Superior temporal gyrus (tissue), 1 donor: ENCODE measurements around the gene ALK.
A peak's percentile ranks its signal among the peaks of the same experiment; 100 is the strongest.
"Not testable (repeated sequence)": the region's sequence is repeated elsewhere in the genome, so short reads cannot be mapped to it uniquely, and the experiment has no call there.

Source experiments
- DNase-seq: peaks from one replicate; pipeline ENCODE4 v3.0.0-alpha.2; 2016; ENCODE audit errors: extremely low spot score

The ALK gene

DNA sequence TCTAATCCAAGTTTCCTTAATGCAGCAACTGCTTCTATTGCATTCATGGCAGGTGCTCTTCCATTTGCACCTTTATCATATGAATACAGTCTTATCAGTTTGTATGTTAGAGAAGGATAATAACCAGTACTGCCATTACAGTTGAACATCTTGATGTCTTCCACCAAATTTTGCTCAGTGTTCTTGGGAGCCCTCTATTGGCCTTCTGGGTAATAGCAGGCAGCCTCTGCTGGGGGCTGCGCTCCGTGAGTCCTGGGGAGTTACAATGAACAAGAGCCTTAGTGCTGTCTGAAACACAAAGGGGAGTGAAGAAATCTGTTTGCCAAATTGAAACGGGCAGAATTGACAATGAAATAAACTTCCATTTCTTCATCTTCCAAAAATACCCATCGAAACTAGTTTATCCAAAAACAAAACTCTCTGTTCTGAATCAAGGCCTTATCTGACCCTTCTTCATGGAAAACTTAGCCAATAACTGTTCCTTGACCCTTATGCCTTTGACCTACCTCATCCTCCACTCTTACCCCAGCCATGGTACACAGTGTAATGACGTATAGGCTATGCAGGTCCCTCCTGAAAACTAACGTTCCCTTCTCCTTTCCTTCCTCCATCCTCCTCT is 79.9 kb downstream of the ALK start:
- peak; percentile 74 for DNase-seq

DNA sequence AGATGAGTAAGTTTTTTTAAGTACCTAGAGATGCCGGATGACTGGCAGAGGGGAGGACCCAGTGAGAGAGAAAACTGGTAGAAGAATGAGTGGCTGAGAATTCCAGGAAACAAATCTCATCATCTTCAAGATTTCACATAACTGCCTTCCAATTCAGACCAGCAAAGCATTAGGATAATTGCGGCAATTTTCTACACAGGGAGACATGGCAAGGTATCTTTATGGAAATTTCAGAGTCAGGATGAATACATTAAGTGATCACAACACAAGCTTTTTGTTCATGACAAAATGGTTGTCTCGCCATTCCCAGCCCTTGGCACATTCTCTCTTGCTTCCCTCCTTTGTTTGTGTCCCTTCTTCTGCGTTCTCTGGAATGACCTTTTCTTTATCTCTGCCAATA is 82.1 kb downstream of the ALK start:
- DNase-seq, result no peak

DNA sequence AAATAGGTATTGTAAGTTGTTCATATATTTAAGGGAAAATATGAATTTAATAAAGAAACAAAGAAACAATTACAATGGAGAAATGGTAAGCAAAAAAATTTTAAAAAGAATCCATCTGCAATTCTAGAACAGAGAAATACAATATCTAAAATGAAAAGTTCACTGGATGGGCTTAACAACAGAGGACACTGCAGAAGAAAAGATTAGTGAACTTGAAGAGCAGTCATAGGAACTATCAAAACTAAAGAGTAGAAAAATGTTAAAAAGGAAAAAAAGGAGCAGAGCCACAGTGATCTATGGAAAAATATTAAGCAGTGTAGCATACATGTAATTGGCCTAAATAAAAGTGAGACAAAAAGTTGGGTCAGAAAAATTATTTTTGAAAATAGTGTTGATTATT is 83.5 kb downstream of the ALK start:
- no peak for DNase-seq

DNA sequence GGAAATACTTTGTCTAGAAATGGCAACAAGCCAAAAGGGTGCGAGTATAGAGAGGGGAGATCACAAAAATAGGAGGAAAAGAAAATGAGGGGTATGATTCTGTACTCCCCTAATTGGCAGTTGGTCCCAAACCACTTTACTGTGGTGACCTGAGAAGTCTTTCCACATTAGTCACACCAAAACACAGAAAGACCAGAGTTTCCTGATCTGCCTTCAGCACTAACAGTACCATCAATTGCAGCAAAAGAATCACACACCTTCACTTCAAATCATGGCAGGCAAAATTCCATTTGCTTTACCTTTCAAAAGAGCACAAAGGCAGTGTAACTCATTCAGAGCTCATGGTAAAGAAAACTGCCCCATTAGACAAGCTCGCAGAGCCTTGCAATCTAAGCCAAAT is 86.8 kb downstream of the ALK start:
- DNase-seq, result no peak

DNA sequence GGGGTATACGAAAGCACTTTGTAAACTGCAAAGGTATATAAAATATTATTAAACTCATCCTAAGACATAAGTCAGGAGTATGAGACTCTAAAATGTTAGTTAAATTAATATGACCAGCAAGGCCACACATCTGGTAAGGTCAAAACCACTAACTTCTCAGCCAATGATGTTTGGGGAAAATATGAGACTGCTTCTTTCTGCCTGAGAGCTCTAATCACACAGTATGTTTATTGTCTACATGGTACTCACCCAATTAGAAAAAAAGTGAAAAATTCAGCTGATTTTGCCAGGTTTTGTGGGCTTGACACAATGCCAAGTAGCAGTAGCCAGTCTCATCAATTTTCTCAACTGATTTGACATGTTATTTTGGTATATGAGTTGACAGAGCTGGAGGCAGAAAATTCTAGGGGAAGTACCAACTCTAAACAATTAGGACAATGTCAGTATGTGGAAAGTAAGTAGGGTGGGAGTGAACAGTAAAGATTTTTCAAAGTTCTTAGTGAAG is 87.3 kb downstream of the ALK start:
- DNase-seq, result no peak

DNA sequence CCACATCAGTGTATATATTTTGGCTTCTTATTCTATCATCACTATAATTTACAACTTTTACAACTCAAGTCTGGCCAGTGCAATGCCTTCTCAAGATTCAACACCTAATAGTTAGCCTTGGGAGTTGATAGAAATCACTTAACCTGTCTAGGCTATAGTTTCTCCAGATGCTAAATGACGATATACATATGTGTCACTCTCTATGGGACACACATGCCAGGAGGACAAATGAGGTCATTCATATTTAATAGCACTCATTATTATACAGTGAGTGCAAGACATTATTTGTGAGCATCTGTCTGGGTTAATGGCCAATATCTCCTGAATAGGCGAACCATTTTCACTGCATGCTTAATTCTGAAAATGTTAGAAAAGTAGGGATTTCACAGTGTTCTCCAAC is 89.8 kb downstream of the ALK start:
- DNase-seq, result no peak

DNA sequence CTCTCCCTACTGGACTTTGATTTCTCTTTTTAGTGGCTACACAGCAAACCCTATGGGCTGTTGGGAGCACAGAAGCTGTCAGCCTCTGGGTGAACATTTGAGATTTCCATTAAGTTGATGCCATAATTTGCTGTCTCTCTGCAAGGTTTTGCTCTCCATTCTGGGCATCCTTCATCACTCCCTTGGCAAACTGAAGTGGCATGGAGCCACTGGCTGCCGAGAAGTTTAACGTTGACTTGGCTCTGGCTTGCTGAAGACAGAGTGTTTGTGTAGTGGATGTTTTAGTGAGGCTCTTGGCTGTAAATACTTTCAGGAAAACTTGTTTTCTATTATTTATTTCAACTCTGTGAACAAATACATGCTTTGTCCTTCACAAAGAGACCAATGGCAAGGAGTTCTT is 91.5 kb downstream of the ALK start:
- peak; percentile 30 for DNase-seq

DNA sequence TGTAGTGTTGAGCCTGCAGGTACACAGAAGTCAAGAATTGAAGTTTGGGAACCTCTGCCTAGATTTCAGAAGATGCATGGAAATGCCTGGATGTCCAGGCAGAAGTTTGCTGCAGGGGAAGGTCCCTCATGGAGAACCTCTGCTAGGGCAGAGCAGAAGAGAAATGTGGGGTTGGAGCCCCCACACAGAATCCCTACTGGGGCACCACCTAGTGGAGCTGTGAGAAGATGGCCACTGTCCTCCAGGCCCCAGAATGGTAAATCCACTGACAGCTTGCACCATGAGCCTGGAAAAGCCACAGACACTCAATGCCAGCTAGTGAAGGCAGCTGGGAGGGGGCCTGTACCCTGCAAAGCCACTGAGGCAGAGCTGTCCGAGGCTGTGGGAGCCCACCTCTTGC is 97.2 kb downstream of the ALK start:
- not testable (repeated sequence) for DNase-seq

DNA sequence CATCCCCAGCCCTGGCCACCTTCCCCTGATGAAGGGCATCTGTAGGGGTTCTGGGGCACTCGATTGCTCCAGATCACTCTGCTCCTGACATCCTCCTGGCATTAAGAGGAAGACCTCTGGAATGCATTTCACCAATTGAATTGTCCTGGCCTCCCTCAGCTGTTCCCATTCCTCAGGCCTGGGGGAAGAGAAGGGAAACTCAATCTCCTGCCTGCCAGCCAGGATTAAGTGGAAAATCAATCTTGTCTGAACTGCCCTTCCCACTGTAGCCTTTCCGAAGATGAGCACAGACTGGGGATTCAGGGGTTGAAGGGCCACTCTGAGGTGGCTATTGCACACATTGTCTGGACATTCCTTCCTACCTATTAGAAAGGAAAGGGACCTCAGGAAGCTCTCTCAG is 99.8 kb downstream of the ALK start:
- DNase-seq, result no peak

DNA sequence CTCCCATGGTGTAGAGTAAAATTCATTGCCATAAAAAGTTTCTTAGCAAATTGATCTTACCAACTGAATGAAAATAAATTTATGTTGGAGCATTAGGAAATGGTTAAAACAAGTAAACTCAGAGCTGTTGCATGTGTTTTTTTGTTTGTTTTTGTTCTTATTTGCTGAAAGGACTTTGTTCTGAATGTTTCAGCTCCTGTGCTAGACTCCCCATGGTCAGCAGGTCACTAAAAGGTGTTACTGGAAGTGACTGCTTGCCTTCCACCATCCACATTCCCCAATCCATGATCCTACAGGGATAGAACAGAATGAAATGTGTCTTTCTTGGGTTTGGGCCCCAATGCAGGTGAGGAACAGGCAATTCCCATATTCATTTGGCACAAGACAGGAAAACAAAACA is 101.8 kb downstream of the ALK start:
- no peak for DNase-seq

DNA sequence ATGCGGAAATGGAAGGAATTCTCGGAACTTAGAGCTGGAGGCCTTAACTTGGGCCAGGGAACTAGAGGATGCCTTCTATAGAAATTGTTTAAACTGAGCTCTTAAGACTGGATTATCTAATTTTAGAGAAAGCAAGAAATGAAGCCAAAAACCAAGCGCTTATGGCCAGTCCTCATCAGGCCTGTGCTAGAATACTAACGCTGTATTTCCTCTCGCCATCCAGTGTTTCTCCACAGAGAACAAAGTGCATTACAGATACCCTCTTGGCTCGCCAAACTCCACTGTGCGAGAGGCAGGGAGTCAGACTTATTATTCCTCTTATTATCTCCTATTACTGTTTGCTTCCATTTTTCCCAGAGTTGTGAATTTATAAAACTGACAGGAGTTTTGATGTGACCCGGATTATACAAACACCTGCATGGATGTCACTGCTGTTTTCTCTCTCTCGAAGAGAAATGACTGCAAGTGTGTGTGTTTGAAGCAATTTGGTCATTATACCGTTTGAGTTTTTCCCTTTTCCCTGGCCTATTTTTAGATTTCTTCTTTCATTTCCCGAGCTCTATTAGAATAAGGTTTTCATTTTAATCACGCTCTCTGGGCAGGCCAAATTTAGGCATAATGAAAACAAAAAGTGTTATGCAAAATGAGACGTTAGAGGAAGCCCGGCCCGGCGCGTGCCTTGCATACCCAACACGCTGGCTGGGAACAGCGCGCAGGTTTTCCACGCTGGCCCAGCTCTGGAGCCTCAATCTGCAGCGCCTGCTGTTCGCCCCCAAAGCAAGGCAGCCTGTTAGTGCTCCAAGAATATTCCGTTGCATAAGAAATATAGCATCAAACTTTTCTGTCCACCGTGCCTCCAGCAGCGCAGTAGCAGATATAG is 103.3 kb downstream of the ALK start:
- peak; percentile 71 for DNase-seq

DNA sequence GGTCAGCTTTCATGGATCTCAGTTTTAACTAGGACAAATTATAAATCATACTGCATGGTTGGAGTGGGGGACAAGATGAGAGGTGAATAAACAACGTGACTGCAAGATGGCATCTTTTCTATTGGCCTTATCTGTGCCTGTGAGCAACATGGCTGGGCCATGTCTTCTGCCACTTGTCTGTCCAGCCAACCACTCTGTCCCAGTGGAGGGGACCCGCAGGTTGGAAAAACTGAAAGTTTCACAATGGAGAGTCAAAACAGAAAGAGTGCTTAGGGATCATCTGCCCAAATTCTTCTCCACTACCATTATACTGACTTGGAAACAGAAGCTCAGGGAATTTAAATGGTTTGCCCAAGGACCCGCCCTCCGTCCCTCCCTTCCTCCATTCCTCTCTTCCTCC is 104.1 kb downstream of the ALK start:
- no peak for DNase-seq

DNA sequence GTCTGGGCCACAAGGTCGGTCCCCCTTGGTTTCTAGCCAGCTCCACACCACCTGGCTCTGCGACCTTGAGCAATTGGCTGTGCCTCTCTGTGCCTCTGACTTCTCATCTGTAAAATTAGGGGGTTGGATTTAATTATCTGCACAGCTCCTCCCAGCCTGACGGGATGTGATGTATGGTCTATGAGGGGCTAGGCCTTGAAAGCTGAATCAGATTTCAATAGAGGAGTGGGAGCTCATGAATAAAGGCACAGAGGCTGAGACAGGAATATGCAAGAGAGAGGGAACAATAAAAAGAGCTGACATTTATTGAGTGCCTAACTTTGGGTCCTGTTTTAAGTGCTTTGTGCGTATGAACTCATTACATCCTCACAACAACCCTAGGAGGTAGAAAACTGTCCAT is 104.7 kb downstream of the ALK start:
- DNase-seq, result no peak

DNA sequence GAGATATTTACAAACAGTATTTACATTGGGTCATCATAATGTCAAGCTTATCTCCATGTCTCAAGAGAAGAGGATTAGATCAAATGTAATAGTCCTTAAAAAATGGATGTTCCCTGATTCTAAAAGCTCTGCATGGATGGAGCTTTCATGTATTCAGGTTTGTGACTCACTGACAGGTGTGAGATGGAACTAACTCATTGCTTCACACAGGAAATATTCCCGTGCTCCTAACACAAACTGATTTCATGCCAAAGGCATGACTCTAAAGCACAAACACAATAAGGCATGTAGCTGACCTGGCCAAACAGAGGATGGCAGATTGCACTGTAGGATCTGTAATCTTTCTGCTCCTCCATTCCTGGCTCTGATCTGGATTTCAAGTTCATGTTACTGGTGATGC is 110.0 kb downstream of the ALK start:
- DNase-seq, result no peak

DNA sequence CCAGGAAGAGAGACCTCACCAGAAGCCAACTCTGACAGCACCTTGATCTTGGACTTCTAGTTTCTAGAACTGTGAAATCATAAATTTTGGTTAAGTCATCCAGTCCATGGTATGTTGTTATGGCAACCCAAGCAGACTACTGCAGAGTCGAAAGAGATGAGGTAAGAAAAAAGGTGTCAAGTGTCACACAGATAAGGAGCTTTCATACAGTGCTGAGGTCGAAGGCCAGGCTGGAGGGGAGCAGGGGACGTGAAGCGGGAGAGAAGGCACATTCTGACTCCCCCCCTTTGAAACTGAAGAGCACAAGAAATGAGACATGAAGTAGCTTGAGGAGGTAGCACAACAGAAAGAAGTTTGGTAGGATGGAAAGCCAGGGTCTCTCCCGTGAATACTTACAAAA is 110.4 kb downstream of the ALK start:
- DNase-seq, result no peak

DNA sequence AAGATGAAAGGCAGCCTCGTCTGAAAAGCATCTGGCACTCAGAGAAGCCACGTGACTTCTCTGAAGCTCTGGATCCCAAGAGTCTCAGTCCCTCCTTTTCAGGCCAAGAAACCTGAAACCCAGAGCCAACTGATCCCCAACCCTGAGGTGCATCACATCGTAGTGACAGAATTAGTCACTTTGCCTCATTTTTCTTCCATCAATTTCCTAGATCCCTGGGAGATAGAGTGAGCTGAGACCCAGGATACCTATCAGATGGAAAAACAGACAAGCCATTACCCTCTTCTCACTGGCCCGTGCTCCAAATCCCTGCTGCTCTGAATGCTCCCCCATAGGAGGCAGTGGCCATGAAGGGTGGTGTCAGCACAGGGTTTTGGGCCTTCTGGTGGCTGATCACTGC is 113.1 kb downstream of the ALK start:
- no peak for DNase-seq

DNA sequence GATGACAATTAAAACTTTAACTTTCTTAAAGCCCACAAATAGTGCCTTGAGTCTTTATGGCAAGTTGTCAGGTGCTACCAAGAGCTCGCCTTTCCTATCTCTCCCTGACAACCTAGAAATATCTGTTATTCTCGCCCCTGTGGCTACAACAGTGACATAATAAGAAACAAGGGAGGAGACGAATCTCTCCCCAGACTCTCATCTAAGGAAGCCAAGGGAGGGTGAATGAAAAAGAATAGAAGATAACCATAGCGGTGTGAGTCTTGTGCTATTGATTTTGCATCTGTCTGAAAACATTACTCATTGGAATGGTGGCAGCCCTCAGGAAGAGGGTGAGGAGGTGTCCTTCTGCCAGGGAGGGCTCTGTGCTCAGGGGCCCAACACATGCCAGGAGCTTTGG is 114.3 kb downstream of the ALK start:
- no peak for DNase-seq

DNA sequence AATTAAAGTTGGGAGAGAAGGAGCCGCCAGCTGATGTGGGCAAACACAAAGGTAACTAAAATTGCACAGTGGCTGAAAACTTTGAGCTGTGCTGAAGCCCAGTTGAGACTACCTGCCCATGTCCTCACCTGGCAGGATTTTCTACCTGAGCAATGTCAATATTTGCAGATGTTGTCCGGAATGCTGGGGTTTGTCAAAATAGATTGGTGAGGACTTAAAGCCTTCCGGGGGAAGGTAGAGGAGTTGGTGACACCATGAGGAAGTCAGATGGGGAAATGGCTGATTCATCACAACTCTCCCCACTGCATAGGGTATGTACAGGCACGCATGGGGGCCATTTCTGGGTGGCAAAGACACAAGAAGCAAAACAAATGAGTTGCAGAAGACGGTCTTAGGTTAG is 114.9 kb downstream of the ALK start:
- no peak for DNase-seq

DNA sequence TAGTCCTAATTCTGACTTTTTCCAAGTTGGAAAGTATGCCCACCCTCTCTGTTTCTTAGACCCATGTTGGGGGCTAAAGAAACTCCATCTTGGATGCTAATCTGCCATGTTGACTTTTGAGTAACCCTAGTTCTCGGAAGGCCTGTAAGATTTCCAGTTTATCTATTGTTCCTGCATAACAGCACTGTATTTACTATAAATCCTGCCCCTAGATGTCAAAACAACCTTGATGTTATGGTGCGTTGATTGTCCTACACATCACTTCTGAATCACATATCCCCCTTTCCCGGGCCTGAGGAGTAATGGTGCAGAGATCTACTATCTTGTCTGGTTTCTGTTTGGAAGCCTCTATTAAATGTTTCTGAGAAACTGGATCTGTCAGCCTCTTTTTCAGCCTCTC is 116.7 kb downstream of the ALK start:
- DNase-seq, result no peak

DNA sequence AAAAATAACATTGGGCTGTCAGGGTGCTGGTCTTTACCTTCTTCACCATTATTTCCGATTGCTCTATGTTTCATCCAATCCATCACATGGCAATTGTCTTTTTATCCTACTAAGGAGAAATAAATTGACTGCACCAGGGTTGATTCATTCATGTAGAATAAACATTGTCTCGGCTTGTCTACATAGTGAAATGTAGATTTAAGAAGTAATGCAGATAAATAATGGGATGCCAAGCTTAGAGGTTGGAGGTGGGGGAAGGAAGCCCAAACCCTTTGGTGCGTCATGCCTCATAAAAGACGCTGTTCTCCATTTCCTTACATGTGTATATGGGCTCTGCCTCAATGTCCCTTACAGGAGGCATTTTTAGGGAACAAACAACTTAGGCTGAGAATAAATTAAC is 117.8 kb downstream of the ALK start:
- DNase-seq, result no peak

DNA sequence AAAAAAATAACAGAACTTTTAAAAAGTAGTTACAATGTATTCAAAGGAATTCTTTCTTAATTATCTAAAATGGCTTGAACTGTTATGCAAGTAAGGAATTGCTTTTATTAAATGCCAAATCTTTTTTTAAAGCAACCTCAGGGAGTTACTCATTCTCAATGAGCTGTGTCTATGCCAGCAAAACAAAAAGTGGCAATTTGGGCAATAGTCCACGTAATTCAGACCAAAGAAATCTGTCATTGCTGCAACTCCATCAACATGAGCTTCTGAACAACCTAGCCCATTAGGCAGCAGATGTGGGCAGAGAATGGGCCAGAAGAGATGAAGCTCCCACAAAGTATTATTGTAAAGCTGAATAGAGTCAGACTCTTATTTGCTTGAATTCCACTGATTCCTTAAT is 118.4 kb downstream of the ALK start:
- DNase-seq, result no peak

DNA sequence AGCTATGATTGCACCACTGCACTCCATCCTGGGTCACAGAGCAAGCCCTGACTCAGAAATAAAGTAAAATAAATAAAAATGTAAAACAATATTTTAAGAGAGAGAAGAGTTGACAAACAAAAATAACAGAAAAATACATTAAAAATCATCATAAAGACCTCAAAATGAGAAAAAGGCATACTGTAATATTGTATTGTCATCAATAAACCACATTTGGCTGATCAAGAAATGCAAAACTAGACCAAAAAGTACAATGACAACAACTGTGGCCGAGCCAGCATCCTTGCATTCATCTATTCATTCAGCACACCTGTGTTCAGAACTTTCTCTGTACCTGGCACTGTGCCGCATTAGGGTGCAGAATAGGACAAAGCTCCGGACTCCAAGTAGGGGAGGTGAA is 121.8 kb downstream of the ALK start:
- DNase-seq, result no peak

DNA sequence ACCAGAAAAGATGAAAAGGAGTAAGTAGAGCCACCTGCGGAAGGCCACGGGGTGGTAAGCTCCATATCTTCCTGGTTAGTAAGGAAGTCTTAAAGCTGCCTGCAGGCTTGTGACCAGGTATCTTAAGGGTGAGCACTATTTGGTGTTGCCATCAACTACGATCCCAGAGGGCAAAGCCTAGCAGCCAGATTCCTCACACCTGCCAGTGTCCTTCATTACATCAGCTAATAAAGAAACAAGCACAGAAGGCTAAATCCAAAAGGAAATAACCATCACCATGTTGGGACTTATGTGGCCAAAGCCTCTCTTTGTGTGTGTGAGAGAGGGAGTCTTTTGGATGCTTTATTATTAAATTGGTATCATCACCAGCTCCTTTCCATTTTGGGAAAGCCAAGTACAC is 123.5 kb downstream of the ALK start:
- DNase-seq, result no peak
